ENCODE results near the gene BORA.

Gene BORA

GRCh38 chr13:72754111-72754510 lies 26.4 kb downstream of the BORA start:
- no peak for DNase-seq (ENCODE audit: low spot score)
- ChIA-PET POLR2A (ENCODE audit: low non-redundant PET) (no interaction called here), CTCF (interaction anchor here (0.7 kb wide), 1 partner anchor 1954 kb away, joined by 3 read pairs; no protein-coding TSS in a partner anchor)
- H3K27ac ChIP-seq = peak overlapping the region; percentile 43
- TF ChIP-seq CTCF (conservative IDR thresholded peaks at IDR 0.05; ENCODE audit: low read depth) = no peak

GRCh38 chr13:72757792-72758535 lies 30.2 kb downstream of the BORA start:
- ChIA-PET CTCF (interaction anchor here (0.6 kb wide), 1 partner anchor 1007 kb away, joined by 3 read pairs; no protein-coding TSS in a partner anchor), POLR2A (ENCODE audit: low non-redundant PET) (no interaction called here)
- H3K27ac ChIP-seq = no peak overlapping the region
- DNase-seq (ENCODE audit: low spot score) = no peak
- no peak for TF ChIP-seq CTCF (conservative IDR thresholded peaks at IDR 0.05; ENCODE audit: low read depth)

- ChIA-PET POLR2A (ENCODE audit: low non-redundant PET) (no interaction called here), CTCF (no interaction called here)
- no peak for TF ChIP-seq CTCF (conservative IDR thresholded peaks at IDR 0.05; ENCODE audit: low read depth)
- DNase-seq (ENCODE audit: low spot score) = no peak
- no peak overlapping the region for H3K27ac ChIP-seq
These were observed 32.5 kb downstream of the BORA start for GRCh38 chr13:72760189-72760588.

DNA sequence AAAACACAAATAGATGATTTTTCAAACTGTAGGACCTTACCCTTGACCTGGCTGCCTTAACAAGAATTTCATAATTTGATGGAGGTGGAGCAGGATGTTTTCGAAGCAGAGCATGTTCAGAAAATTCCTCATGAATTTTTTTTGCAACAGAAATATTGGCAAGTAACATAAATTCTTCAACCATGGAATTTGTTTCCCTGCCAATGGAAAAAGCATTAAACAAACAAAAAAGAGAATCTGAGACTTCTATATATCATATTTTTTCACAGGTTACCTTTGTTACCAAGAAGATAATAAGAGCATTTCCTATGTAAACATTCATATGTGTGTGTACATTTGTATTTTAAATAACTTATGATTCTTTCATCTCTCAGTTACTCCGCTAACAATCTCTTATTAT lies 35.7 kb downstream of the BORA start:
- ChIA-PET POLR2A (ENCODE audit: low non-redundant PET) (no interaction called here), CTCF (no interaction called here)
- no peak overlapping the region for H3K27ac ChIP-seq
- DNase-seq (ENCODE audit: low spot score) = no peak
- no peak for TF ChIP-seq CTCF (conservative IDR thresholded peaks at IDR 0.05; ENCODE audit: low read depth)

DNA sequence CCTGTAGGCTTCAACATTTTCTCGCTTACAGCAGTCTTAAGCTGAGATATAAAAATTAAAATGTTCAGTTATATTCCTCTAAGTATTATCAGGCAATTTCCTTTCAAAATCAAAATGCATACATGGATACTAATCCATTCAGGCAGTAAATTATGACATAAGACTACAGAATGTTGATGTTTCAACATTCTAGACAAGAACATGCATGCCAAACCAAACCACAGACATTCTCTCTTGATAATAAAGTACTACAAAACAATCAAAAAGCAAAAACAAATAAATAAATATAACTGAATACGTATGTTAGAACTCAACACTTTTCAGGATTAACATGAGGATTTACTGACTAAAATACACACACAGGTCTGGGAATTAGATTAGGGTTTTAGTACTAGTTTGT lies 46.3 kb downstream of the BORA start:
- DNase-seq (ENCODE audit: low spot score) = peak; percentile 40
- H3K27ac ChIP-seq = no peak overlapping the region
- TF ChIP-seq CTCF (conservative IDR thresholded peaks at IDR 0.05; ENCODE audit: low read depth) = no peak
- POLR2A ChIA-PET (ENCODE audit: low non-redundant PET) = no interaction called here
- CTCF ChIA-PET = no interaction called here

- H3K27ac ChIP-seq = peak within 1 kb of the TSS; percentile 86
- peak; percentile 97 for DNase-seq (ENCODE audit: low spot score)
- POLR2A ChIA-PET (ENCODE audit: low non-redundant PET) = no interaction called here
- no peak for TF ChIP-seq CTCF (conservative IDR thresholded peaks at IDR 0.05; ENCODE audit: low read depth)
- CTCF ChIA-PET = no interaction called here
These were observed 54.0 kb downstream of the BORA start, which contains the start of the genes DIS3 and PIBF1 for GRCh38 chr13:72781451-72782439. Gene DIS3, minus strand, starts transcription at chr13:72781900. Its CDS starts 68 bp downstream, at chr13:72781832. Gene PIBF1, plus strand, starts transcription at chr13:72782133. Its CDS starts 1,337 bp downstream, at chr13:72783470.

Data from RWPE1 (cell line).